Astrocyte (in vitro differentiated cells and primary cell): ENCODE measurements around the gene PTTG2. TPM values are rescaled to one million over a fixed set of nuclear protein-coding genes. Genes with fewer than 3 reads are reported as not detected.

ENCODE experiments used
- DNase-seq: peaks from one replicate; pipeline ENCODE4 v3.0.0-alpha.2; 2010; ENCODE audit warnings: low read depth
- FAIRE-seq: peaks from 2 replicates; lab custom pipeline; 2011; peaks lifted over from hg19 to GRCh38; lab: Jason Lieb, UNC
- H2AFZ ChIP-seq: 2 replicates; pipeline ENCODE4 v1.6.0; 2012; ENCODE audit warnings: low read depth, low read length, inconsistent platforms
- H3K27ac ChIP-seq: 2 replicates; pipeline ENCODE4 v1.5.1; 2011; ENCODE audit warnings: low read depth, low read length, inconsistent platforms
- H3K27me3 ChIP-seq: 2 replicates; pipeline ENCODE4 v1.6.0; 2011; ENCODE audit warnings: low read length, inconsistent platforms; ENCODE audit not compliant: insufficient read depth
- H3K36me3 ChIP-seq: 2 replicates; pipeline ENCODE4 v1.5.1; 2011; ENCODE audit warnings: low read length, inconsistent platforms; ENCODE audit not compliant: insufficient read depth
- H3K4me1 ChIP-seq: 2 replicates; pipeline ENCODE4 v1.5.1; 2011; ENCODE audit warnings: low read length, inconsistent platforms; ENCODE audit not compliant: insufficient read depth
- H3K4me2 ChIP-seq: 2 replicates; pipeline ENCODE4 v1.6.0; 2012; ENCODE audit warnings: low read length, inconsistent platforms
- H3K4me3 ChIP-seq: 2 replicates; pipeline ENCODE4 v1.5.1; 2011; ENCODE audit warnings: low read depth, mild to moderate bottlenecking, low read length, inconsistent platforms; ENCODE audit not compliant: insufficient read depth
- H3K79me2 ChIP-seq: 2 replicates; pipeline ENCODE4 v1.6.0; 2012; ENCODE audit warnings: mild to moderate bottlenecking, low read length, inconsistent platforms; ENCODE audit not compliant: insufficient read depth
- H3K9ac ChIP-seq: 2 replicates; pipeline ENCODE4 v1.6.0; 2012; ENCODE audit warnings: mild to moderate bottlenecking, low read length, inconsistent platforms
- H3K9me3 ChIP-seq: 2 replicates; pipeline ENCODE4 v1.5.1; 2012; ENCODE audit warnings: low read depth, mild to moderate bottlenecking, low read length, inconsistent platforms; ENCODE audit not compliant: insufficient read depth
- H4K20me1 ChIP-seq: 2 replicates; pipeline ENCODE4 v1.6.0; 2012; ENCODE audit warnings: low read length, inconsistent platforms; ENCODE audit not compliant: insufficient read depth
- H3K27ac Mint-ChIP-seq: one replicate; pipeline ENCODE4 v1.8.0; 2021; ENCODE audit warnings: mild to moderate bottlenecking, mixed read lengths; ENCODE audit not compliant: unreplicated experiment
- H3K27me3 Mint-ChIP-seq: one replicate; pipeline ENCODE4 v1.8.0; 2021; ENCODE audit warnings: low read depth, mixed read lengths; ENCODE audit not compliant: unreplicated experiment
- H3K36me3 Mint-ChIP-seq: one replicate; pipeline ENCODE4 v1.8.0; 2021; ENCODE audit warnings: low read depth, mixed read lengths; ENCODE audit not compliant: unreplicated experiment
- H3K4me1 Mint-ChIP-seq: one replicate; pipeline ENCODE4 v1.8.0; 2021; ENCODE audit warnings: low read depth, mixed read lengths; ENCODE audit not compliant: unreplicated experiment
- H3K4me3 Mint-ChIP-seq: one replicate; pipeline ENCODE4 v1.8.0; 2021; ENCODE audit warnings: mild to moderate bottlenecking, moderate library complexity, mixed read lengths; ENCODE audit not compliant: unreplicated experiment
- H3K9me3 Mint-ChIP-seq: one replicate; pipeline ENCODE4 v1.8.0; 2021; ENCODE audit warnings: mild to moderate bottlenecking, mixed read lengths; ENCODE audit not compliant: unreplicated experiment
- EZH2 ChIP-seq: IDR thresholded peaks from 2 replicates; pipeline ENCODE4 v1.6.1; 2012; ENCODE audit warnings: mild to moderate bottlenecking, low read length, inconsistent platforms; ENCODE audit not compliant: insufficient read depth
- total RNA-seq: library from RNA; stranded (reverse); gene quantifications from 2 replicates; pipeline ENCODE4 v1.2.1, GENCODE V29; 2021
- TF ChIP-seq, protein P1 (sequence below): IDR thresholded peaks from 2 replicates; pipeline ENCODE4 v1.5.1; 2011; ENCODE audit warnings: low read depth, mild to moderate bottlenecking, inconsistent platforms, low read length, moderate library complexity; ENCODE audit not compliant: insufficient read depth

The PTTG2 gene
- total RNA-seq, 1 donor from 2014 or later = not detected

DNA sequence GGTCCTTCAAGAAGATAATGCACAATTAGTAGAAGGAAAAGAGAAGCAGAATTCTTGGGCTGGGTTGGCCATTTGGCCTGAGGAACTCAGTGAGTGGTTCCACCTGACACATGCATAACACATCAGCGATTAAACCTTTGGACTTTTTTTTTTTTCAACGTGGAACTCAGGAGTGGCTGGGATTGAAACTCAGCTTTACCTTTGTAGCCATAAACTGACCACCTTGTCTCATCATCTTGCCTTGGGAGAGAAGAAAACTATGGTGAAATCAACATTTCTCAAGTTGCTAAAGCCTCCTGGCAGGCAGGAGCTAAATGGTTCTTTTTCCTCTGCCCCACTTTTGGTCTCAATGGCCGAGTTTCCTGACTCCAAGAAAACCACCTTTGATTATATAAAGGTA, 16.3 kb downstream of the PTTG2 start:
- no peaks in the 10 kb centered on the region for H3K36me3 Mint-ChIP-seq
- no peak overlapping the region for H3K27ac Mint-ChIP-seq
- Histone ChIP-seq H3K79me2 (peaks cover 33% of the 10 kb centered on the region), H3K27ac (peak overlapping the region; percentile 2), H3K4me3 (peak overlapping the region; percentile 50), H4K20me1 (peaks cover 12% of the 10 kb centered on the region), H2AFZ (peak overlapping the region; percentile 72), H3K9ac (peak overlapping the region; percentile 68), H3K4me2 (peak overlapping the region; percentile 84), H3K27me3 (no peaks in the 10 kb centered on the region), H3K4me1 (peaks cover 10% of the 10 kb centered on the region), H3K36me3 (no peaks in the 10 kb centered on the region), H3K9me3 (no peaks in the 10 kb centered on the region)
- H3K4me3 Mint-ChIP-seq = peak overlapping the region; percentile 81
- FAIRE-seq (peak; percentile 13), DNase-seq (no peak)
- no peak for TF ChIP-seq EZH2
- TF ChIP-seq, protein P1, sequence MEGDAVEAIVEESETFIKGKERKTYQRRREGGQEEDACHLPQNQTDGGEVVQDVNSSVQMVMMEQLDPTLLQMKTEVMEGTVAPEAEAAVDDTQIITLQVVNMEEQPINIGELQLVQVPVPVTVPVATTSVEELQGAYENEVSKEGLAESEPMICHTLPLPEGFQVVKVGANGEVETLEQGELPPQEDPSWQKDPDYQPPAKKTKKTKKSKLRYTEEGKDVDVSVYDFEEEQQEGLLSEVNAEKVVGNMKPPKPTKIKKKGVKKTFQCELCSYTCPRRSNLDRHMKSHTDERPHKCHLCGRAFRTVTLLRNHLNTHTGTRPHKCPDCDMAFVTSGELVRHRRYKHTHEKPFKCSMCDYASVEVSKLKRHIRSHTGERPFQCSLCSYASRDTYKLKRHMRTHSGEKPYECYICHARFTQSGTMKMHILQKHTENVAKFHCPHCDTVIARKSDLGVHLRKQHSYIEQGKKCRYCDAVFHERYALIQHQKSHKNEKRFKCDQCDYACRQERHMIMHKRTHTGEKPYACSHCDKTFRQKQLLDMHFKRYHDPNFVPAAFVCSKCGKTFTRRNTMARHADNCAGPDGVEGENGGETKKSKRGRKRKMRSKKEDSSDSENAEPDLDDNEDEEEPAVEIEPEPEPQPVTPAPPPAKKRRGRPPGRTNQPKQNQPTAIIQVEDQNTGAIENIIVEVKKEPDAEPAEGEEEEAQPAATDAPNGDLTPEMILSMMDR = no peak
- no peaks in the 10 kb centered on the region for H3K27me3 Mint-ChIP-seq
- no peaks in the 10 kb centered on the region for H3K9me3 Mint-ChIP-seq
- H3K4me1 Mint-ChIP-seq = peaks cover 8% of the 10 kb centered on the region

GRCh38 chr4:37976991-37977470, 16.8 kb downstream of the PTTG2 start:
- H3K79me2 ChIP-seq = peaks cover 38% of the 10 kb centered on the region
- H3K36me3 ChIP-seq = no peaks in the 10 kb centered on the region
- H3K4me3 Mint-ChIP-seq = peak overlapping the region; percentile 81
- H3K9ac ChIP-seq = peak overlapping the region; percentile 85
- peak overlapping the region; percentile 90 for H3K4me3 ChIP-seq
- peaks cover 15% of the 10 kb centered on the region for H3K4me1 ChIP-seq
- DNase-seq (peak; percentile 26), FAIRE-seq (no peak)
- no peak overlapping the region for H3K27ac Mint-ChIP-seq
- H4K20me1 ChIP-seq = peaks cover 17% of the 10 kb centered on the region
- H3K27me3 Mint-ChIP-seq = no peaks in the 10 kb centered on the region
- peak overlapping the region; percentile 72 for H2AFZ ChIP-seq
- H3K27me3 ChIP-seq = no peaks in the 10 kb centered on the region
- TF ChIP-seq, protein P1 = no peak
- TF ChIP-seq EZH2 = no peak
- H3K9me3 ChIP-seq = no peaks in the 10 kb centered on the region
- H3K36me3 Mint-ChIP-seq = no peaks in the 10 kb centered on the region
- H3K27ac ChIP-seq = peak overlapping the region; percentile 71
- peaks cover 13% of the 10 kb centered on the region for H3K4me1 Mint-ChIP-seq
- peak overlapping the region; percentile 99 for H3K4me2 ChIP-seq
- no peaks in the 10 kb centered on the region for H3K9me3 Mint-ChIP-seq

GRCh38 chr4:37977471-37978247, 17.5 kb downstream of the PTTG2 start:
- peaks cover 44% of the 10 kb centered on the region for H3K79me2 ChIP-seq

More at GRCh38 chr4:37977471-37978247, 17.5 kb downstream of the PTTG2 start:
- Histone ChIP-seq H3K27ac (peak overlapping the region; percentile 71), H4K20me1 (peaks cover 19% of the 10 kb centered on the region), H3K4me3 (peak overlapping the region; percentile 90), H3K27me3 (no peaks in the 10 kb centered on the region), H3K9me3 (no peaks in the 10 kb centered on the region), H3K9ac (peak overlapping the region; percentile 85), H3K4me2 (peak overlapping the region; percentile 99), H3K4me1 (peaks cover 21% of the 10 kb centered on the region), H2AFZ (peak overlapping the region; percentile 71), H3K36me3 (no peaks in the 10 kb centered on the region)
- peak; percentile 32 for DNase-seq
- no peak overlapping the region for H3K27ac Mint-ChIP-seq
- TF ChIP-seq, protein P1 = peak; percentile 47
- no peak for TF ChIP-seq EZH2
- H3K9me3 Mint-ChIP-seq = no peaks in the 10 kb centered on the region
- FAIRE-seq = no peak
- peak overlapping the region; percentile 89 for H3K4me3 Mint-ChIP-seq
- H3K4me1 Mint-ChIP-seq = peaks cover 19% of the 10 kb centered on the region
- no peaks in the 10 kb centered on the region for H3K36me3 Mint-ChIP-seq
- H3K27me3 Mint-ChIP-seq = no peaks in the 10 kb centered on the region
